Measurements from ENCODE around the gene NRCAM.
A peak's percentile ranks its signal among the peaks of the same experiment; 100 is the strongest.
"Not testable (repeated sequence)": the region's sequence is repeated elsewhere in the genome, so short reads cannot be mapped to it uniquely, and the experiment has no call there.

Gene NRCAM

GRCh38 chr7:108455998-108456677, at the start of gene NRCAM:
Gene NRCAM (minus strand): TSS chr7:108456436. CDS start chr7:108240064, 216,372 bp downstream.
- DNase-seq: peak; percentile 76

DNA sequence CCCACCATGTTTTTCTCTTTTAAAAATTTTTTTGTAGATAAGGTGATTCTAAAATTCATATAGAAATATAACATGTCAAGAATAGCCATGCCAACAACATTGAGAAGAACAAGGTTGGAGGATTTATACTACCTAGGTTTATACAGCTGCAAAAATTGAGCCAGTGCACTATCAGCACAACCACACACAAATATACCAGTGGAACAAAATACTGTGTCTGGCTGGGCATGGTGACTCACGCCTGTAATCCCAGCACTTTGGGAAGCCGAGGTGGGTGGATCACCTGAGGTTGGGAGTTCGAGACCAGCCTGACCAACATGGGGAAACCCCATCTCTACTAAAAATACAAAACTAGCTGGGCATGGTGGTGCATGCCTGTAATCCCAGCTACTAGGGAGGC, 48.3 kb upstream of the NRCAM start:
- not testable (repeated sequence) for DNase-seq

GRCh38 chr7:108503112-108504026, 47.1 kb upstream of the NRCAM start:
- DNase-seq: no peak

- DNase-seq: no peak
Measured at GRCh38 chr7:108499566-108499965, 43.3 kb upstream of the NRCAM start.

DNA sequence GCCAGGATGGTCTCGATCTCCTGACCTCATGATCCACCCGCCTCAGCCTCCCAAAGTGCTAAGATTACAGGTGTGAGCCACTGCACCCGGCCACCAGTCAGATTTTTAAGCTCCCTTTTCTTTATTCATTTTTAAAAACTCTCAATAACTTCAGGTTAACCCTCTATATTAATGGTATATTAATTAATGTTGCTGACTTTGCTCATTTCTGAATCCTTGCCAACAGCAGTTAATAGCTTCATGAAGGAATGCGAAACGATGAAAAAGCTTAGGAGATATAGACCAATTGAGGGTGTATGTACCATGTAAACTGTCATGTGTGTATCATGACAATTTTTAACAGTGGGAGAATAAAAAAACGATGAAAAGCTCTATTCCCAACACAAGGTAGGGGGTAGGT, 42.2 kb upstream of the NRCAM start:
- no peak for DNase-seq

- DNase-seq: peak; percentile 22
Measured at GRCh38 chr7:108497082-108497725, 41.0 kb upstream of the NRCAM start.

- no peak for DNase-seq
Measured at GRCh38 chr7:108492742-108493141, 36.5 kb upstream of the NRCAM start.

- DNase-seq: no peak
Measured at GRCh38 chr7:108488768-108489538, 32.7 kb upstream of the NRCAM start.

DNA sequence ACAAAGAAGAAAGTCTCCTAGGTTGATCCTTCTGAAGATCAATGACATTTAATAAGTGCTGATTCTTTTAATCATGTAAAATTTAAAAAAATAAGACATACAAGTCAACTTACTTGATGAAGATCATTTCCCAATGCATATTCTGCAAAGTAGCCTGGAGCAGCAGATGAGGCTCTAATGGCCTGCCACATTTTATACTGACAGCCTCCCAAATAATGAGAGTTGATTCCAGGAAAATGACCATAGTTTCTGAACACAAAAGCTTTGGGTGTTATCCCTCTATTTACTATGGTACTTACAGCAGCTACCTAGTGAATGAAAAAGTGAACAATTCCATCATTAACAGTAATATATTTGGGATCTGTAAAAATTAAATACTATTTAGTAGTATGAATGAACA, 31.4 kb upstream of the NRCAM start:
- DNase-seq: no peak

DNA sequence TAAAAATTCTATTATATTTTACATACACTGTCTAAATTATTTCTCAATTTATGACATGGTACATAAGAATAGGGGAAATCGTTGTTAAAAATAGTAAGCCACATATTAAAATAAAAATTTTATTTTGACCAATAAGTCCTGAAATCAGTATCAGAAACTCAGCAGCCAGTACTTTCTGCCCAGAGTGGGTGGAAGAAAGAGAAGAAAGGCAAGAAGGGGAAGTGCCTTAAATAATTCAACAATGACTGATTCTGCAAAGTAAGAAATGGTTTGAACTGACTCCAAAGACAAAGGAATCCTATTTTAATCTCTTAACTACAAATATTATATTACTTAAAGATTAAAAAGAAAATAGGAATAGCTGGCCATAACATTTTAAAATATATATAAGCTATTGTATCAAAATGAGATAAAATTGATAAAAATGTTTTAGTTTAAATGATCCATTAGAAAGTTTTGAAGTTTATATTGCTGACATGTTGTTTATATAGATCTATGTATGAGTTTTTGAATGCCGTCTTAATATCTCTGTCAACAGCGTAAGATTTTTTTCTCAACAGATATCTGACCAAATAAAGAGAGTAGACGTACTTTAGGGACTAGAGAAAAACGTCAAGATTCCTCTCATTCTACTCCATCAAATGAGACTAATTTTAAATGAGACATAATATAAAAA, 30.2 kb upstream of the NRCAM start:
- DNase-seq: no peak

DNA sequence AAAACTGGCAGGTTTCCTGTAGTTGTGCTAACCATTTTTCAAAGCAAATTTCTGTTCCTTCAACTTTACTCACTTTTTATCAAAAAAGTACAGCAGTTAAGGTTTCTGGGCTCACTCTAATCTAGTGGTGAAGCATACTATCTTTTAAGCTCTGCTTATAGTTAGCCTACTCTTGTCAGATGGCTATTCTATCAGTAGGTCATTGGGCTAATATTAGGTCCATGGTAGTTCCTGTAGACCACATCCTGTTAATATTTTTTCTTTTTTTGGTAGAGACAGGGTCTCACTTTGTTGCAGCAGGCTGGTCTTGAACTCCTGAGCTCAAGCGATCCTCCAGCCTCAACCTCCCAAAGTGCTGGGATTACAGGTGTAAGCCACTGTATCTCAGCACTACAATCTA, 27.9 kb upstream of the NRCAM start:
- no peak for DNase-seq

GRCh38 chr7:108480311-108480710, 24.1 kb upstream of the NRCAM start:
- DNase-seq: no peak

GRCh38 chr7:108479751-108480150, 23.5 kb upstream of the NRCAM start:
- DNase-seq: no peak

GRCh38 chr7:108479118-108479517, 22.9 kb upstream of the NRCAM start:
- DNase-seq: no peak

DNA sequence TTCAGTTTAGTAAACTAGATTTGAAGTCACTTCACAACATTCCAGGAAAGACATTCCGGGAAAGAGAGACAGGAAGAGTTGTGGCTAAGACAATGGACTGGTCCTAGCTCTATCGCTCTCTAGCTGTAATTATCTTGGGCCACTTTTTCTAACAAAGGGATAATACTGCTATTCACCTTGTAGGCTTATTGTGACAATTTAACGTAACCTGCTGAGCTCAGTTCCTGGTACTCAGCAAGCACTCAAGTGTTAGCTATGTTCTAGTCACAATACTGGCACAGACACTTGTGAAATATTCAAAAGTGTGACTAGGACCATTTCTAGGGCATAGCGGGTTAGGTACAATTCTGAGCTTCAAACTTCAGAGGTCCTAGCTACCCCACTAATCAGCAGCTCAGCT, 12.0 kb upstream of the NRCAM start:
- DNase-seq: no peak

DNA sequence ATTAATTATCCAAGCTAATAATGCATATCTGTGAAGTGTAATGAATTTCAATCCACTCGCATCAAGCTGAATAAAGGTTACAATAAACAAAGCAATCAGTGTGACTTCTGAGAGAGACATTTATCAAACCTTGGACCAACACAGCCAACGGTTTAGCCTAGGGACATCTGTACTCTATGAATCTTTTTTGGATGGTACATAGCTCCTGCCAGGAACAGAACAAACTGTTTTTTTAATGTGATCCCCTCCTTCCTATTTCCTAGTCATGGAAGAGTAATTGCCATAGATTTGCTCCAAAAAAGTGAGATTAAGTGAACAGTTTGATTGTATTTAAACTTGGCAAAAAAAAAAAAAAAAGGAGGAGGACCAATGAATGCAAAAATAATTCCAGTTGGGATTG, 11.2 kb upstream of the NRCAM start:
- no peak for DNase-seq

DNA sequence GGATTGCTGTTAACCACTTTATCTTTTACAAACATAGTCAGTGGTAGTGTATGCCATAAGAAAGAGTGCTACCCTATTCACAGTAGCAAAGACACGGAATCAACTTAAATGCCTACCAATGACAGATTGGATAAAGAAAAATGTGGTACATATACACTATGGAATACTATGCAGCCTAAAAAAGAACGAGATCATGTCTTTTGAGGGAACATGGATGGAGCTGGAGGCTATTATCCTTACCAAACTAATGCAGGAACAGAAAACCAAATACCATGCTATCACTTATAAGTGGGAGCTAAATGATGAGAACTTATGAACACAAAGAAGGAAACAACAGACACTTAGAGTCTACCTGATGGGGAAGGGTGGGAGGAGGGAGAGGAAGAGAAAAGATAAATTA, 10.1 kb upstream of the NRCAM start:
- DNase-seq: not testable (repeated sequence)

GRCh38 chr7:108464743-108465142, 8.5 kb upstream of the NRCAM start:
- no peak for DNase-seq

GRCh38 chr7:108463613-108464012, 7.4 kb upstream of the NRCAM start:
- no peak for DNase-seq

- no peak for DNase-seq
Measured at GRCh38 chr7:108461840-108462239, 5.6 kb upstream of the NRCAM start.

GRCh38 chr7:108460964-108461363, 4.7 kb upstream of the NRCAM start:
- DNase-seq: no peak

DNA sequence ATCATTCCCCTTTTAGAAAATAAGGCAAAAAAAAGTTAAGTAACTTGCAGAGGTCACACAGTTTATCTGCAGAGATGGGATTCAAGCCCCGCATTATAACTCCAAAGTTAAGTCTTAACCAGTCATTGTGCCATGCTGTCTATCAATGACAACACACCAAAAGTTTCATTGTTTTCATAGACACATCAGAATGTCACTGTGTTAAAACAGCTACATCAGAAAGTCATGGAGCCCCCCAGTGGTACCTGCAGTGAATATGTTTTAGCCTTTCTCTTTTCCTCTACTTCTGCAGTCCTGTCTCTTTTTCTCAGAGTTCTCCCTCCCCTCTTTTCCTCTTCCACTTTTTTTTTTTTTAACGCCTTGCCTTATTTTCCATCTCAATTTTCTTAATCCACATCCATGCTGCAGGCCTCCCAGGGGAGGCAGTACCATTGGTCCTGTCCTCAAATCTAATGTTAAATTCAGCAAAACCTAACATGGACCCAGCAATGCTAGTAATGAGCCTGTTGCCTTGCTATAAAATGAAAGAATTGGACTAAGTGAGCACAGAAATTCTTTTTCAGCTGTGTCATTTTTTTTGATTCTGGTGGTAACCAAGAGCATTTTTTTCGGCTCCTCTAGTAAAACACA, 3.8 kb upstream of the NRCAM start:
- no peak for DNase-seq

Data from NCI-H2107 (cell line).